Tibial nerve (tissue), 3 donors: ENCODE results near the gene SLC35E1.

Experiments
- CTCF ChIP-seq, 5 experiments: fragments of 200-600 bp in 3 of 5; fragments of 450-650 bp in 2 of 5; sonication (generic) in 3 of 5; IDR thresholded peaks; one replicate each; pipeline ENCODE4 v1.5.1; 2016 to 2019; ENCODE audit warnings: antibody characterized with exemption in 5 of 5, mild to moderate bottlenecking in 3 of 5, moderate library complexity in 2 of 5
- POLR2A ChIP-seq, 2 donors: fragments of 450-650 bp; IDR thresholded peaks; one replicate each; pipeline ENCODE4 v1.6.1; 2017; ENCODE audit warnings: antibody characterized with exemption in 2 of 2, mild to moderate bottlenecking in 2 of 2, moderate library complexity in 2 of 2

GRCh38 chr19:16600824-16601223 lies 28.6 kb upstream of the SLC35E1 start:
- TF ChIP-seq POLR2A (IDR thresholded peaks at IDR 0.05) (no peak), CTCF (IDR thresholded peaks at IDR 0.05) (no peak)
